K562 (cell line): Measurements from ENCODE around the gene PDLIM7. TPM values are rescaled to one million over a fixed set of nuclear protein-coding genes. Genes with fewer than 3 reads are reported as not detected.

ENCODE experiments used
- ATF1 ChIP-seq, 2 experiments: fragments of 450-650 bp in 1 of 2; IDR thresholded peaks; 2 replicates each; pipeline ENCODE4 v1.6.1; 2016; ENCODE audit warnings: missing compliant biosample characterization in 1 of 2, missing genetic modification characterization in 1 of 2
- CBFB ChIP-seq: sonication (generic); formaldehyde crosslinking; IDR thresholded peaks from 2 replicates; pipeline ENCODE4 v1.4.0; 2020; ENCODE audit warnings: mild to moderate bottlenecking, missing genetic modification reagents
- ETS2 ChIP-seq: IDR thresholded peaks from 2 replicates; pipeline ENCODE4 v1.6.1; 2016; ENCODE audit warnings: borderline replicate concordance, missing genetic modification characterization, mild to moderate bottlenecking, moderate library complexity, missing compliant biosample characterization; ENCODE audit not compliant: poor library complexity, severe bottlenecking
- GTF2E2 ChIP-seq: fragments of 200-800 bp; sonication (Bioruptor generic); IDR thresholded peaks from 2 replicates; pipeline ENCODE4 v1.6.1; 2016; ENCODE audit warnings: missing genetic modification characterization, missing compliant biosample characterization
- HNRNPLL ChIP-seq: fragments of 200-400 bp; formaldehyde crosslinking; IDR thresholded peaks from 2 replicates; pipeline ENCODE4 v1.6.1; 2017; ENCODE audit warnings: low read length, low read depth, mild to moderate bottlenecking; ENCODE audit not compliant: poor library complexity, severe bottlenecking
- NELFE ChIP-seq: IDR thresholded peaks from 2 replicates; pipeline ENCODE4 v1.6.1; 2011; ENCODE audit warnings: mild to moderate bottlenecking; ENCODE audit not compliant: insufficient read depth, insufficient read length
- NUFIP1 ChIP-seq: fragments of 450-650 bp; IDR thresholded peaks from 2 replicates; pipeline ENCODE4 v1.6.1; 2018; ENCODE audit not compliant: partially characterized antibody
- PYGO2 ChIP-seq: fragments of 450-650 bp; IDR thresholded peaks from 2 replicates; pipeline ENCODE4 v1.6.1; 2016; ENCODE audit warnings: mild to moderate bottlenecking, missing genetic modification characterization, moderate library complexity, missing compliant biosample characterization
- SAFB ChIP-seq: fragments of 200-400 bp; formaldehyde crosslinking; IDR thresholded peaks from 2 replicates; pipeline ENCODE4 v1.6.1; 2017; ENCODE audit warnings: low read depth, low read length, borderline replicate concordance
- SAP30 ChIP-seq: fragments of 200-600 bp; sonication (generic); IDR thresholded peaks from 2 replicates; pipeline ENCODE4 v1.6.1; 2012; ENCODE audit warnings: borderline replicate concordance, low read depth, mild to moderate bottlenecking, moderate library complexity, low read length, control low read depth, inconsistent platforms; ENCODE audit not compliant: insufficient read depth, poor library complexity, severe bottlenecking
- SRSF9 ChIP-seq: fragments of 200-400 bp; formaldehyde crosslinking; IDR thresholded peaks from 2 replicates; pipeline ENCODE4 v1.6.1; 2017; ENCODE audit warnings: low read depth, low read length, borderline replicate concordance
- U2AF1 ChIP-seq: fragments of 200-400 bp; formaldehyde crosslinking; optimal IDR thresholded peaks from 2 replicates; pipeline ENCODE3; 2017; ENCODE audit warnings: mild to moderate bottlenecking, low read depth, low read length, moderate library complexity
- ZNF184 ChIP-seq: sonication (generic); formaldehyde crosslinking; IDR thresholded peaks from 2 replicates; pipeline ENCODE4 v1.5.0; 2020; ENCODE audit warnings: missing genetic modification reagents
- ZNF217 ChIP-seq: sonication (generic); formaldehyde crosslinking; IDR thresholded peaks from 2 replicates; pipeline ENCODE4 v1.8.0; 2022; ENCODE audit warnings: mild to moderate bottlenecking, missing genetic modification reagents
- ZNF644 ChIP-seq: fragments of 200-800 bp; sonication (Bioruptor generic); IDR thresholded peaks from 2 replicates; pipeline ENCODE4 v1.6.1; 2016; ENCODE audit warnings: low read depth, missing genetic modification characterization, missing compliant biosample characterization
- polyA plus RNA-seq, 8 experiments: library from polyadenylated mRNA; depleted of rRNA in 4 of 8; stranded (reverse) in 5 of 8; unstranded in 3 of 8; fragments of >200 nt; fragmentation: Nextera tagmentation in 2 of 8; fragmentation: Illumina TruSeq in 1 of 8; extraction: Ambion mirVana in 2 of 8; extraction: Trizol in 1 of 8; gene quantifications; 2 replicates each; pipeline versions ENCODE4 v1.2.1 to v1.2.3, GENCODE V29; 2011 to 2014; ENCODE audit warnings: inconsistent platforms in 1 of 8, missing spikeins in 1 of 8
- total RNA-seq, 7 experiments: library from RNA; depleted of rRNA in 6 of 7; stranded (reverse); fragments of >200 nt in 6 of 7; fragmentation: Illumina TruSeq in 2 of 7; extraction: Trizol in 2 of 7; gene quantifications; 2 replicates each; pipeline versions ENCODE4 v1.2.1 to v1.2.3, GENCODE V29; 2011 to 2021; ENCODE audit warnings: low replicate concordance in 1 of 7
- TF ChIP-seq, protein P1 (sequence below): sonication (generic); formaldehyde crosslinking; IDR thresholded peaks from 2 replicates; pipeline ENCODE4 v1.8.0; 2022; ENCODE audit warnings: mild to moderate bottlenecking, missing genetic modification reagents
- TF ChIP-seq, protein P2 (sequence below): fragments of 450-650 bp; IDR thresholded peaks from 2 replicates; pipeline ENCODE4 v1.6.1; 2016; ENCODE audit warnings: mild to moderate bottlenecking, moderate library complexity

Gene PDLIM7
- total and polyA plus RNA-seq, 9 of the 15 experiments (the other 6 are each of a cell fraction or from before 2014, with no cell fraction given), result 2.1 to 124 (median 32.6) TPM

DNA sequence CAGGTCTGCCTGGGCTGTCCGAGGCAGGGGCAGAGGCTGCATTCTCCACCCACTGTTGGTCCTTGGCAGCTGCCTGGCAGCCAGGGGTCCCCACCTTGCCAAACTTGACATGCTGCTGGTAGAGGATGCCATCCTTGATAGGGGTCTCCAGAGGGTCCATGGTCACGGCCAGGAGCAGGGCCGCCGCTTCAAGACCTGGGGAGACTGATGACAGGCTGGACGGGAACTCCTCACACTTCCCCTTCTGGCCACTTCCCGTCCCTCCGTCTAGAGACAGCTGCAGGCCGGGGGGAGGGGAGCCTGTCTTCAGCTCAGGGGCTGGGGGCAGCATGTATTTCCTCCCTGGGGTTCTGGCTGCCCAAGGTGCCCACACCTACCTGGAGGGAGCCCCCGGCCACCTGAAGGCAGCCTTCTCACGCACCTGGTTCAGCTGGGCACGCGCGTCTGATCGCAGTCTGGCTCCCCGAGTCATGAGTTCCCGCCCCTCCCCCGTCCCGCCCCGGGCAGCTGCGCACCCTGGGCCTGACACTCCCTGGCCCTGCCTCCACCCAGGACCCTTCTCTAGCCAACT lies 12.1 kb upstream of the PDLIM7 start, which contains the start of gene DOK3 (continued):
- TF ChIP-seq NUFIP1 (no peak), NELFE (no peak), ATF1 (CRISPR knock-in tag; IDR thresholded peaks at IDR 0.05) (no peak), ATF1 (tag; IDR thresholded peaks at IDR 0.05) (no peak), CBFB (no peak), U2AF1 (no peak), ETS2 (tag) (no peak), SAFB (no peak), GTF2E2 (tag) (no peak), PYGO2 (tag) (no peak), SRSF9 (no peak), ZNF644 (no peak), SAP30 (no peak), ZNF184 (CRISPR knock-in tag) (no peak), HNRNPLL (no peak), ZNF217 (no peak)
- TF ChIP-seq, protein P1, sequence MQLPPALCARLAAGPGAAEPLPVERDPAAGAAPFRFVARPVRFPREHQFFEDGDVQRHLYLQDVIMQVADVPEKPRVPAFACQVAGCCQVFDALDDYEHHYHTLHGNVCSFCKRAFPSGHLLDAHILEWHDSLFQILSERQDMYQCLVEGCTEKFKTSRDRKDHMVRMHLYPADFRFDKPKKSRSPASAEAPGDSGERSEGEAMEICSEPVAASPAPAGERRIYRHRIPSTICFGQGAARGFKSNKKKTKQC (CRISPR knock-in tag), result no peak
- TF ChIP-seq, protein P2, sequence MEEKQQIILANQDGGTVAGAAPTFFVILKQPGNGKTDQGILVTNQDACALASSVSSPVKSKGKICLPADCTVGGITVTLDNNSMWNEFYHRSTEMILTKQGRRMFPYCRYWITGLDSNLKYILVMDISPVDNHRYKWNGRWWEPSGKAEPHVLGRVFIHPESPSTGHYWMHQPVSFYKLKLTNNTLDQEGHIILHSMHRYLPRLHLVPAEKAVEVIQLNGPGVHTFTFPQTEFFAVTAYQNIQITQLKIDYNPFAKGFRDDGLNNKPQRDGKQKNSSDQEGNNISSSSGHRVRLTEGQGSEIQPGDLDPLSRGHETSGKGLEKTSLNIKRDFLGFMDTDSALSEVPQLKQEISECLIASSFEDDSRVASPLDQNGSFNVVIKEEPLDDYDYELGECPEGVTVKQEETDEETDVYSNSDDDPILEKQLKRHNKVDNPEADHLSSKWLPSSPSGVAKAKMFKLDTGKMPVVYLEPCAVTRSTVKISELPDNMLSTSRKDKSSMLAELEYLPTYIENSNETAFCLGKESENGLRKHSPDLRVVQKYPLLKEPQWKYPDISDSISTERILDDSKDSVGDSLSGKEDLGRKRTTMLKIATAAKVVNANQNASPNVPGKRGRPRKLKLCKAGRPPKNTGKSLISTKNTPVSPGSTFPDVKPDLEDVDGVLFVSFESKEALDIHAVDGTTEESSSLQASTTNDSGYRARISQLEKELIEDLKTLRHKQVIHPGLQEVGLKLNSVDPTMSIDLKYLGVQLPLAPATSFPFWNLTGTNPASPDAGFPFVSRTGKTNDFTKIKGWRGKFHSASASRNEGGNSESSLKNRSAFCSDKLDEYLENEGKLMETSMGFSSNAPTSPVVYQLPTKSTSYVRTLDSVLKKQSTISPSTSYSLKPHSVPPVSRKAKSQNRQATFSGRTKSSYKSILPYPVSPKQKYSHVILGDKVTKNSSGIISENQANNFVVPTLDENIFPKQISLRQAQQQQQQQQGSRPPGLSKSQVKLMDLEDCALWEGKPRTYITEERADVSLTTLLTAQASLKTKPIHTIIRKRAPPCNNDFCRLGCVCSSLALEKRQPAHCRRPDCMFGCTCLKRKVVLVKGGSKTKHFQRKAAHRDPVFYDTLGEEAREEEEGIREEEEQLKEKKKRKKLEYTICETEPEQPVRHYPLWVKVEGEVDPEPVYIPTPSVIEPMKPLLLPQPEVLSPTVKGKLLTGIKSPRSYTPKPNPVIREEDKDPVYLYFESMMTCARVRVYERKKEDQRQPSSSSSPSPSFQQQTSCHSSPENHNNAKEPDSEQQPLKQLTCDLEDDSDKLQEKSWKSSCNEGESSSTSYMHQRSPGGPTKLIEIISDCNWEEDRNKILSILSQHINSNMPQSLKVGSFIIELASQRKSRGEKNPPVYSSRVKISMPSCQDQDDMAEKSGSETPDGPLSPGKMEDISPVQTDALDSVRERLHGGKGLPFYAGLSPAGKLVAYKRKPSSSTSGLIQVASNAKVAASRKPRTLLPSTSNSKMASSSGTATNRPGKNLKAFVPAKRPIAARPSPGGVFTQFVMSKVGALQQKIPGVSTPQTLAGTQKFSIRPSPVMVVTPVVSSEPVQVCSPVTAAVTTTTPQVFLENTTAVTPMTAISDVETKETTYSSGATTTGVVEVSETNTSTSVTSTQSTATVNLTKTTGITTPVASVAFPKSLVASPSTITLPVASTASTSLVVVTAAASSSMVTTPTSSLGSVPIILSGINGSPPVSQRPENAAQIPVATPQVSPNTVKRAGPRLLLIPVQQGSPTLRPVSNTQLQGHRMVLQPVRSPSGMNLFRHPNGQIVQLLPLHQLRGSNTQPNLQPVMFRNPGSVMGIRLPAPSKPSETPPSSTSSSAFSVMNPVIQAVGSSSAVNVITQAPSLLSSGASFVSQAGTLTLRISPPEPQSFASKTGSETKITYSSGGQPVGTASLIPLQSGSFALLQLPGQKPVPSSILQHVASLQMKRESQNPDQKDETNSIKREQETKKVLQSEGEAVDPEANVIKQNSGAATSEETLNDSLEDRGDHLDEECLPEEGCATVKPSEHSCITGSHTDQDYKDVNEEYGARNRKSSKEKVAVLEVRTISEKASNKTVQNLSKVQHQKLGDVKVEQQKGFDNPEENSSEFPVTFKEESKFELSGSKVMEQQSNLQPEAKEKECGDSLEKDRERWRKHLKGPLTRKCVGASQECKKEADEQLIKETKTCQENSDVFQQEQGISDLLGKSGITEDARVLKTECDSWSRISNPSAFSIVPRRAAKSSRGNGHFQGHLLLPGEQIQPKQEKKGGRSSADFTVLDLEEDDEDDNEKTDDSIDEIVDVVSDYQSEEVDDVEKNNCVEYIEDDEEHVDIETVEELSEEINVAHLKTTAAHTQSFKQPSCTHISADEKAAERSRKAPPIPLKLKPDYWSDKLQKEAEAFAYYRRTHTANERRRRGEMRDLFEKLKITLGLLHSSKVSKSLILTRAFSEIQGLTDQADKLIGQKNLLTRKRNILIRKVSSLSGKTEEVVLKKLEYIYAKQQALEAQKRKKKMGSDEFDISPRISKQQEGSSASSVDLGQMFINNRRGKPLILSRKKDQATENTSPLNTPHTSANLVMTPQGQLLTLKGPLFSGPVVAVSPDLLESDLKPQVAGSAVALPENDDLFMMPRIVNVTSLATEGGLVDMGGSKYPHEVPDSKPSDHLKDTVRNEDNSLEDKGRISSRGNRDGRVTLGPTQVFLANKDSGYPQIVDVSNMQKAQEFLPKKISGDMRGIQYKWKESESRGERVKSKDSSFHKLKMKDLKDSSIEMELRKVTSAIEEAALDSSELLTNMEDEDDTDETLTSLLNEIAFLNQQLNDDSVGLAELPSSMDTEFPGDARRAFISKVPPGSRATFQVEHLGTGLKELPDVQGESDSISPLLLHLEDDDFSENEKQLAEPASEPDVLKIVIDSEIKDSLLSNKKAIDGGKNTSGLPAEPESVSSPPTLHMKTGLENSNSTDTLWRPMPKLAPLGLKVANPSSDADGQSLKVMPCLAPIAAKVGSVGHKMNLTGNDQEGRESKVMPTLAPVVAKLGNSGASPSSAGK, result peak; percentile 52; the same call in 1 of the 2 replicates
